ENCODE measurements around the gene PLCB2.

The PLCB2 gene

DNA sequence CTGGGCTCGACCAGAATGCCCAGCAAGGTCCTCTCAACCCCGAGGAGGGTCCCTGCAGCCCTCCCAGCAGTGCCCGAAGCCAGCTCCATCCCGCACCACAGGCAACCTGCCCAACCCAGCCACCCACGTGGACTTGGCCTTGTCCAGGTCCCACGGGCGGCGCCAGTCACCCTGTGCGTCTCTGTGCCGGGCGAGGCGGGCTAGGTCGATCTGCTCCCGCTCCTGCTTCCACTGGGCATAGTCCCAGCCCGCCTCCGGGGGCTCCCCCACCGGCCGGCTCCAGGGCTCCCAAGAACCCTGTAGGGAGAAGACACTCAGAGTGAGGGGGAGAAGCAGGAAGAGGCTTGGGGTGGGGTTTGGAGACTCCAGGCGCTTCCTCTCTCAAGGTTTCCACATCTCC, 29.9 kb upstream of the PLCB2 start:
- H4K20me1 ChIP-seq (ENCODE audit: insufficient read depth, low read length, poor library complexity, severe bottlenecking), result no peaks in the 10 kb centered on the region
- H3K4me2 ChIP-seq (ENCODE audit: low read depth, low read length, poor library complexity, severe bottlenecking), result peak overlapping the region; percentile 21
- H3K9me3 ChIP-seq (ENCODE audit: insufficient read depth, low read depth, low read length), result no peaks in the 10 kb centered on the region
- no peak overlapping the region for H3K4me3 ChIP-seq (ENCODE audit: low read length, poor library complexity, severe bottlenecking)
- TF ChIP-seq EZH2phosphoT487 (IDR thresholded peaks at IDR 0.05; ENCODE audit: borderline replicate concordance), result no peak
- TF ChIP-seq, protein P1, sequence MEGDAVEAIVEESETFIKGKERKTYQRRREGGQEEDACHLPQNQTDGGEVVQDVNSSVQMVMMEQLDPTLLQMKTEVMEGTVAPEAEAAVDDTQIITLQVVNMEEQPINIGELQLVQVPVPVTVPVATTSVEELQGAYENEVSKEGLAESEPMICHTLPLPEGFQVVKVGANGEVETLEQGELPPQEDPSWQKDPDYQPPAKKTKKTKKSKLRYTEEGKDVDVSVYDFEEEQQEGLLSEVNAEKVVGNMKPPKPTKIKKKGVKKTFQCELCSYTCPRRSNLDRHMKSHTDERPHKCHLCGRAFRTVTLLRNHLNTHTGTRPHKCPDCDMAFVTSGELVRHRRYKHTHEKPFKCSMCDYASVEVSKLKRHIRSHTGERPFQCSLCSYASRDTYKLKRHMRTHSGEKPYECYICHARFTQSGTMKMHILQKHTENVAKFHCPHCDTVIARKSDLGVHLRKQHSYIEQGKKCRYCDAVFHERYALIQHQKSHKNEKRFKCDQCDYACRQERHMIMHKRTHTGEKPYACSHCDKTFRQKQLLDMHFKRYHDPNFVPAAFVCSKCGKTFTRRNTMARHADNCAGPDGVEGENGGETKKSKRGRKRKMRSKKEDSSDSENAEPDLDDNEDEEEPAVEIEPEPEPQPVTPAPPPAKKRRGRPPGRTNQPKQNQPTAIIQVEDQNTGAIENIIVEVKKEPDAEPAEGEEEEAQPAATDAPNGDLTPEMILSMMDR (conservative IDR thresholded peaks at IDR 0.05; ENCODE audit: low read length), result no peak
- H3K36me3 ChIP-seq (ENCODE audit: insufficient read depth, low read length), result no peaks in the 10 kb centered on the region
- no peak overlapping the region for H2AFZ ChIP-seq (ENCODE audit: low read length)
- peaks cover 7% of the 10 kb centered on the region; the same call in 1 of the 2 replicates for H3K79me2 ChIP-seq (ENCODE audit: insufficient read depth, low read length)
- H3F3A ChIP-seq (ENCODE audit: low read depth), result 0 out of 2 replicates have a peak, but pooled peaks cover 3% of the 10 kb centered on the region
- H3K9me2 ChIP-seq (replicated peaks; ENCODE audit: low read depth, low read length), result no peaks in the 10 kb centered on the region
- H3K27me3 ChIP-seq (ENCODE audit: insufficient read depth, low read length, poor library complexity, severe bottlenecking), result no peaks in the 10 kb centered on the region
- H3K4me1 ChIP-seq (ENCODE audit: insufficient read depth, low read length, poor library complexity, severe bottlenecking), result peaks cover 48% of the 10 kb centered on the region
- H3K9ac ChIP-seq (ENCODE audit: low read depth, low read length, poor library complexity, severe bottlenecking), result no peak overlapping the region

DNA sequence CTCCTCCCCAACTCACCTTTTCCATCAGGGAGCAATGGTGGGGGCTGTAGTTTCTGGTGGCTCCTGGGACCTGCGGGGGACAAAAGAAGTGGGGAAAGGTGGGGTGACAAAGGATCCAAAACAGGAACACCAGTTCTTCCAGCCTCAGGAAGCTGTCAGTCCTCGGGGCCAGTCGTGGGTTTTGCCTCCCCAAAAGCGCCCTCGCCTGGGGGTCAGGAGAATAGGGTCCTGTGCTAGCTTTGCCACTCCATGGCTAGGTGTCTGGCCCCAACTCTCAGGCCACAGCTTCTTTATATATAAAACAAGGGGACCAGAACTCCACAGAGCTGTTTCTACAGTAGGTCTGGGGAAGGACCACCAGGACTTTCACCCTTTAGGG, 29.0 kb upstream of the PLCB2 start:
- Histone ChIP-seq H3K9ac (ENCODE audit: low read depth, low read length, poor library complexity, severe bottlenecking) (peak overlapping the region; percentile 86), H3F3A (ENCODE audit: low read depth) (0 out of 2 replicates have a peak, but pooled peaks cover 3% of the 10 kb centered on the region), H3K4me1 (ENCODE audit: insufficient read depth, low read length, poor library complexity, severe bottlenecking) (peaks cover 57% of the 10 kb centered on the region), H3K36me3 (ENCODE audit: insufficient read depth, low read length) (peaks cover 3% of the 10 kb centered on the region; the same call in 1 of the 2 replicates), H3K9me2 (replicated peaks; ENCODE audit: low read depth, low read length) (no peaks in the 10 kb centered on the region), H3K79me2 (ENCODE audit: insufficient read depth, low read length) (peaks cover 16% of the 10 kb centered on the region; the same call in 1 of the 2 replicates), H3K9me3 (ENCODE audit: insufficient read depth, low read depth, low read length) (no peaks in the 10 kb centered on the region), H4K20me1 (ENCODE audit: insufficient read depth, low read length, poor library complexity, severe bottlenecking) (no peaks in the 10 kb centered on the region), H3K4me2 (ENCODE audit: low read depth, low read length, poor library complexity, severe bottlenecking) (peak overlapping the region; percentile 49), H3K27me3 (ENCODE audit: insufficient read depth, low read length, poor library complexity, severe bottlenecking) (no peaks in the 10 kb centered on the region), H3K4me3 (ENCODE audit: low read length, poor library complexity, severe bottlenecking) (no peak overlapping the region), H2AFZ (ENCODE audit: low read length) (no peak overlapping the region)
- TF ChIP-seq, protein P1 (conservative IDR thresholded peaks at IDR 0.05; ENCODE audit: low read length), result peak; percentile 75
- no peak for TF ChIP-seq EZH2phosphoT487 (IDR thresholded peaks at IDR 0.05; ENCODE audit: borderline replicate concordance)

DNA sequence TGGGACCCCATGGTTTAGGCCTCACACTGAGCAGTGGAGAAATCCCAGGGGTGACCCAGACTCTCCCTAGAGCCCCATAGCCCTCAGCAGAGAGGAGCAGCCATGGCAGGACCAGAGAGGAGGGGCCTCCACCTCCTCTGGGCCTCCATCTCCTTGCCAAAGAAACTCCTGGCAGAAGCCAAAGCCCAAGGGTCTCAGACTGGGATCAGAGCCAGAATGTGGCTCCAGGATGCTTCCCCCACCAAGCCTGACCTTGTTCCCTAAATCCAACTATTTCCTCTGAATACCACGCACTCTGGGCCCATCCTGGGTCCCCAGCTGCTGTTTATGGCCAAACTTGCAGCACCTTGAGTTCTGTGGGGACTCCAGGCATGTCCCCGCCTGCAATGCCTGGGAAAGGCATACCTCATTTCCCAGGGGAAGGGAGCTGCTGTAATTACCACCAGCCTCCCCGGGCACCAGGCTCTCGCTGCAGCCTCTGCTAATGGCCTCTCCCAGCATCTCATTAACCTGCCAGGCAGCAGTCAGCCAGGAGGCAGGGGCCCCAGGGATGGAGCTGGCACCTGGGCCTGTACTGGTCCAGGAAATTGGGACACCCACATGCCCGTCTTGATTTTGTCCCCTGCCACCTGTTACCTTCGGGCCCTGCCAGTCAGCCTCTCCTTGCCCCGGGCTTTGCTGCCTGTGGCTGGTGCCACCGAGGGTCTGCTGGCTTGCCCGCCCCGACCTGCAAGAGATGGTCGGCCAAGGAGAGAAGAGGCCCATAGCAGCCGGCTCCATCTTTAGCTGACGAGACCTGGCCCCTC, 28.4 kb upstream of the PLCB2 start:
- Histone ChIP-seq H3K79me2 (ENCODE audit: insufficient read depth, low read length) (peaks cover 22% of the 10 kb centered on the region; the same call in 1 of the 2 replicates), H3K9me3 (ENCODE audit: insufficient read depth, low read depth, low read length) (no peaks in the 10 kb centered on the region), H3K9me2 (replicated peaks; ENCODE audit: low read depth, low read length) (no peaks in the 10 kb centered on the region), H3K36me3 (ENCODE audit: insufficient read depth, low read length) (peaks cover 3% of the 10 kb centered on the region; the same call in 1 of the 2 replicates), H3K27me3 (ENCODE audit: insufficient read depth, low read length, poor library complexity, severe bottlenecking) (no peaks in the 10 kb centered on the region), H4K20me1 (ENCODE audit: insufficient read depth, low read length, poor library complexity, severe bottlenecking) (no peaks in the 10 kb centered on the region), H3F3A (ENCODE audit: low read depth) (0 out of 2 replicates have a peak, but pooled peaks cover 3% of the 10 kb centered on the region), H3K9ac (ENCODE audit: low read depth, low read length, poor library complexity, severe bottlenecking) (peak overlapping the region; percentile 86), H2AFZ (ENCODE audit: low read length) (no peak overlapping the region), H3K4me1 (ENCODE audit: insufficient read depth, low read length, poor library complexity, severe bottlenecking) (peaks cover 60% of the 10 kb centered on the region), H3K4me3 (ENCODE audit: low read length, poor library complexity, severe bottlenecking) (no peak overlapping the region), H3K4me2 (ENCODE audit: low read depth, low read length, poor library complexity, severe bottlenecking) (peak overlapping the region; percentile 49)
- TF ChIP-seq, protein P1 (conservative IDR thresholded peaks at IDR 0.05; ENCODE audit: low read length), result no peak
- TF ChIP-seq EZH2phosphoT487 (IDR thresholded peaks at IDR 0.05; ENCODE audit: borderline replicate concordance), result no peak

All from Loucy (cell line).